GM18499 (cell line): ENCODE measurements around the gene COL21A1.
"Not testable (repeated sequence)": the region's sequence is repeated elsewhere in the genome, so short reads cannot be mapped to it uniquely, and the experiment has no call there.

Experiments used
- ATAC-seq: cut with Tn5 transposase; IDR thresholded peaks from one replicate; pipeline ENCODE4 v1.9.1; 2021; ENCODE audit warnings: moderate number of reproducible peaks; ENCODE audit not compliant: insufficient read depth, unreplicated experiment

COL21A1 gene

DNA sequence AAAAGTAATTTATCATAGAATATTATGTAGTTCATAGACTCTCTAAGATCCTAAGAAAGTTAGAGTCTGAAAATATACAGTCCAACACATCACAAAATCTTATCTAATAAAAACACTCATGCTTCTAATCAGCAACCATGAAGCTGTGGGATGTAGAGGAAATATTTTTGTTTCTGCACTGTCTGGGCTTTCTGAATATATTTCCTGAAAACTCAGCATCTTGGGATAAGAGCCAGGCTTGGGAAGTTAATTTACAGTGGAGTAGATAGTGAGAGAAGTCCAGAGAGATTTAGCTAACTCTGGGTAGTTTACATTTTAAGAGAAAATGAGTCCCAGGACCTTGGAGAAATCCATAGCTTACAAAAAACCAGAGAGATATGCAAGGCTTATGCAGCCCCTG lies 221.6 kb downstream of the COL21A1 start:
- ATAC-seq: no peak

- no peak for ATAC-seq
Observed at GRCh38 chr6:56024931-56025330, 222.4 kb downstream of the COL21A1 start.

- ATAC-seq: no peak
Observed at GRCh38 chr6:56023829-56024228, 223.6 kb downstream of the COL21A1 start.

- no peak for ATAC-seq
Observed at GRCh38 chr6:56022678-56023077, 224.7 kb downstream of the COL21A1 start.

- no peak for ATAC-seq
Observed at GRCh38 chr6:56021943-56022342, 225.4 kb downstream of the COL21A1 start.

GRCh38 chr6:56019973-56020372 lies 227.4 kb downstream of the COL21A1 start:
- ATAC-seq: no peak

DNA sequence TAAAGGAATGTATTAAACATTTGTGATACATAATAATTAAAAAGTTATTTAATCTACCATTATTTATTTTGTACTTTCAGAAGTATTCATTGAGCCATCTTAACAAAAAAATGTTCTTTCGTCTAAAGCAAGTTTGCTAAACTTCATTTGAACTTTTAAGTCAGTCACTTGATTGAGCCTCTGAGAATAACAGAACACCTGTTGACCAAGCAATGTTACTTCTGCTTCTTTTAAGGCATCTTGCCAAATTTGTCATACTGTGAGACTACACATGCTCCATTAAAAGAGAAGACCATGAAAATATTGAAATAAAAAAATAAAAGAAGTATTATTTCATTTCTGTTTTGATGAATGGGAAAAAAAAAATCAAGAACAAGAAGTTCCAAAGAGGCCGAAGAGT lies 230.2 kb downstream of the COL21A1 start:
- ATAC-seq: no peak

DNA sequence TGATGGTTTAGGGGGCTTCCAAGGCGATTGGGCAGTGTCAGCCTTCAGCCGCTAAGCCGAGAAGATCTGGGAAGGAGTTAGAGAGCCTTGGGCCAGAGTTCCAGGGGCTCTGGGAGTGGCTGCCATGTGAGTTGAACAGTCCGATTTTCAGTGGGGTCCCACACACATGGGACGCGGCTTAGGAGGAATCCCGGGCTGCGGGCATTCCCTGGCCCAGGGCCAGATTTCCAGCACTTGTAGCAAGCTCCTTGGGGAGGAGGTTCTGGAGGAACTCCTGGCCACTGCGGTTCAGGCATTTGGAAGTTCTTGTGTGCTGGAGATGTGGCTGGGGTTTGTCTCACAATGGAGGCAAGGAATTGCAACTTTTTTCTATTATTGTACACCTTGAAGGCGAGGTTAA lies 233.3 kb downstream of the COL21A1 start:
- ATAC-seq: not testable (repeated sequence)

DNA sequence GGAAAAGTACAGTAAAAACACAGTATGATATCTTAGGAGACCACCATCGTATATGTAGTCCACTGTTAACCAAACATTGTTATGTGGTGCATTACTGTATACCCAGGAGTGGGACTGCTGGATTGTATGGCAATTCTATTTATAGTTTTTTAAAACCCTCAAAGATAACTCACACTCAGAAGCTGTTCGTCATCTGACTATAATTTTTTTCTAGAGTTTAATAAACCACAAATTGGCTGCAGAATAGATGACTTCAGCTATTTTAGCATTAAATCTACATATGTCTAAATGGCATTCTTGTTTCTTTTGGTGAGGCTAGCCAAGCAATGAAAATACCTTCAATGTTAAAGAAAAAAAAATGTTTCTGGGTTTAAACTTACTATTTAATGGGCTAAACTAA lies 237.7 kb downstream of the COL21A1 start:
- ATAC-seq: no peak
